GDM1 (cell line): ENCODE results near the gene GREB1.

Experiments
- DNase-seq: peaks from one replicate; lab custom pipeline; 2025; lab: John Stamatoyannopoulos, UW

The GREB1 gene, protein sequence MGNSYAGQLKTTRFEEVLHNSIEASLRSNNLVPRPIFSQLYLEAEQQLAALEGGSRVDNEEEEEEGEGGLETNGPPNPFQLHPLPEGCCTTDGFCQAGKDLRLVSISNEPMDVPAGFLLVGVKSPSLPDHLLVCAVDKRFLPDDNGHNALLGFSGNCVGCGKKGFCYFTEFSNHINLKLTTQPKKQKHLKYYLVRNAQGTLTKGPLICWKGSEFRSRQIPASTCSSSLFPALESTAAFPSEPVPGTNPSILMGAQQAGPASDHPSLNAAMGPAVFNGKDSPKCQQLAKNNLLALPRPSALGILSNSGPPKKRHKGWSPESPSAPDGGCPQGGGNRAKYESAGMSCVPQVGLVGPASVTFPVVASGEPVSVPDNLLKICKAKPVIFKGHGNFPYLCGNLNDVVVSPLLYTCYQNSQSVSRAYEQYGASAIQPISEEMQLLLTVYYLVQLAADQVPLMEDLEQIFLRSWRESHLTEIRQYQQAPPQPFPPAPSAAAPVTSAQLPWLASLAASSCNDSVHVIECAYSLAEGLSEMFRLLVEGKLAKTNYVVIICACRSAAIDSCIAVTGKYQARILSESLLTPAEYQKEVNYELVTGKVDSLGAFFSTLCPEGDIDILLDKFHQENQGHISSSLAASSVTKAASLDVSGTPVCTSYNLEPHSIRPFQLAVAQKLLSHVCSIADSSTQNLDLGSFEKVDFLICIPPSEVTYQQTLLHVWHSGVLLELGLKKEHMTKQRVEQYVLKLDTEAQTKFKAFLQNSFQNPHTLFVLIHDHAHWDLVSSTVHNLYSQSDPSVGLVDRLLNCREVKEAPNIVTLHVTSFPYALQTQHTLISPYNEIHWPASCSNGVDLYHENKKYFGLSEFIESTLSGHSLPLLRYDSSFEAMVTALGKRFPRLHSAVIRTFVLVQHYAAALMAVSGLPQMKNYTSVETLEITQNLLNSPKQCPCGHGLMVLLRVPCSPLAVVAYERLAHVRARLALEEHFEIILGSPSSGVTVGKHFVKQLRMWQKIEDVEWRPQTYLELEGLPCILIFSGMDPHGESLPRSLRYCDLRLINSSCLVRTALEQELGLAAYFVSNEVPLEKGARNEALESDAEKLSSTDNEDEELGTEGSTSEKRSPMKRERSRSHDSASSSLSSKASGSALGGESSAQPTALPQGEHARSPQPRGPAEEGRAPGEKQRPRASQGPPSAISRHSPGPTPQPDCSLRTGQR (N-terminal part only)

GRCh38 chr2:11533278-11534070 is at the start of gene GREB1:
Gene GREB1 (plus strand): TSS chr2:11534045. CDS start chr2:11556615, 22,570 bp downstream.
- no peak for DNase-seq

DNA sequence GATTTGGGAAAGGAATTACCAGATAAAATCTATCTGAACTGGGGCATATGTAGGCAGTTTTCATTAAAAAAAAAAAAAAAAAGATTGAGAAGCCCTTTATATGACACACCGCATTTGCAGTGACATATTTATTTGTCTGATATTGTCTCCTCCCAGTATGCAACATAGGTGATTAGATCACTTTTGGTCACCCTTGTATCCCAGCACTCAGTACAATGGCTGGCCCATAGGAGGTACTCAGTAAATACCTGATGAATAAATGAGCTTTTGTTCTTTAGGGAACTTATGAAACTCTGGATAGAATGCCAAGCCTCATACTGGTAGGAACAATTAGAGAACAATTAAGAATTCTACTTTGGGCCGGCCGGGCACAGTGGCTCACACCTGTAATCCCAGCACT is 45.0 kb upstream of the GREB1 start:
- DNase-seq, result no peak

GRCh38 chr2:11490194-11490593 is 43.7 kb upstream of the GREB1 start:
- DNase-seq, result no peak

GRCh38 chr2:11491348-11491933 is 42.4 kb upstream of the GREB1 start:
- DNase-seq, result no peak

GRCh38 chr2:11492244-11492643 is 41.6 kb upstream of the GREB1 start:
- DNase-seq, result no peak

- no peak for DNase-seq
These were observed 41.1 kb upstream of the GREB1 start for GRCh38 chr2:11492720-11493119.

GRCh38 chr2:11493282-11493681 is 40.6 kb upstream of the GREB1 start:
- DNase-seq, result no peak

DNA sequence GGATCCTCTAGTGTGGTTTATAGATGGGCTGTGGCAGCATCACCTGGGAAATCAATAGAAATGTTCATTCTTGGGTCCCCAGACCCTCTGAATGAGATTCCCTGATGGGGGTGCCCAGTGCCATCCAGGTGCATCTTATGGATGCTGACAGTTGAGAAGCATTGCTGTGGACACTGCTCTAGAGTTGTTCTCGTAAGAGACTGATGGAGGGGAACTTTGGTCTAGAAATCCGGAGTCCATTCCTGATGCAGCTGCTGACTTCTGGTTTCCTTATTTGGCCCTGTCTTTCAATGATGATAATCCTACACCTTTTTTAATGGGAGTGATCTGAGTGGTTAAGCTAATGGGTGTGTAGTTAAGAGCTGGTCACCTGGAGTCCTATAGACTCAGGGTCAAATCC is 39.5 kb upstream of the GREB1 start:
- no peak for DNase-seq

DNA sequence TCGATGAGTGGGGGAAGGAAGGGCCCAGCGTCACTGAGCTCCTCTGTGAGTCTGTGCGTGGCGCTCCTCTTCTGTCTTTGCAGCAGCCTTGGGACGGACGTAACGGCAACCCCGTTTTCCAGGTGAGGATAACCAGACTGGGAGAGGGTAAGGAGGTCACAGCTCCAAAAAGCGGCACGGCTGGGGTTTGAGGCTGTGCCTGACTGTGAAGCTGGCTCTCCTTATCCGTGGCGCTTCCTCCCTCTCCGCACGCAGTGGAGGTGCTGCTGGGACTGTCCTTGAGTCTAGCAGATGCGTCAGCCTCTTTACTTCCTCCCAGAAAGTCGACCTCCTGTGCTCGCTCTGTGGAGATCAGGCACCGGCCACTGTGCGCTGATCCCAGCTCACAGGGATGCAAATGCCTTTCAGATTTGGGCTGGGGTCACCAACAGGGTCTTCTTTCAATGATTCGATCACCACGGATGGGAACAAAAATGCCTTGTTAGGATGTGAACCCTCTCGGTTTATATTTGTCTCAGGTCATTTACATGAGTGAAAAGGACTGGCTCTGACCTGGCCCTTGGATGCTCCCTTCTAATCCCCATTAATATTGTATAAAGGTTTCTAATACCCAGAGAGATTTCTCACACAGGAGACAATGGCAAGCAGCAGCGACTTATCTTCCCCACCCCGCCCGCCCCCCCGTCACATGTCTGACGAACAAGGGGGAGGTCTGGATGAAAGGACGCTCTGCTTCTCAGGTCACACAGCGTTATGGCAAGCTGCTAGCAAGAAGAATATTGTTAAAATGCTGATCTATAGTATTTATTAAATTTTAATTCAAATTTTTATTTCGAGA is 37.8 kb upstream of the GREB1 start:
- DNase-seq, result no peak

DNA sequence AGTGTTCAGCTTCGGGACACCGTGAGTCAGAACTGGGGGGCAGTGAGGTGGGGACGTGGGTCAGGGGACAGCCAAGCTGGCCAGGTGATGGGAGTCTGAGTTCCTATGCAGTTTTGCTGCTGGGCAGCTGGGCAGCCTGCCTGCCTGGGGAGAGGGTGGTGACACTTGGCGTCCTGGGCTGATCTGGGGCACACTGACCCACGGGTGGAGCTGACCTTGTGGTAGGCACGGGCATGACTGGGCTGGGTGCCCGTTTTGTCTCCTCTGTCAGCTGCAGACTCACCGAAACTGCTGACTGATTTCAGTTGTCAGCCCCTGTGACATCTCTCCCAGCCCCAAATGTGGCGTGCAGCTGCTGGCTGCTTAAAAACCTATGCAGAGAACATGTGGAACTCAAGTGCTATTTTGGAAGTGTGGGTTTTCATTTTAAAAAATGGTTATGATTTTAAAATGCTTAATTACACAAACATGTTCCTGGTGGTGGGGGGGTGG is 35.3 kb upstream of the GREB1 start:
- DNase-seq, result no peak

GRCh38 chr2:11499081-11499743 is 34.6 kb upstream of the GREB1 start:
- DNase-seq, result no peak

DNA sequence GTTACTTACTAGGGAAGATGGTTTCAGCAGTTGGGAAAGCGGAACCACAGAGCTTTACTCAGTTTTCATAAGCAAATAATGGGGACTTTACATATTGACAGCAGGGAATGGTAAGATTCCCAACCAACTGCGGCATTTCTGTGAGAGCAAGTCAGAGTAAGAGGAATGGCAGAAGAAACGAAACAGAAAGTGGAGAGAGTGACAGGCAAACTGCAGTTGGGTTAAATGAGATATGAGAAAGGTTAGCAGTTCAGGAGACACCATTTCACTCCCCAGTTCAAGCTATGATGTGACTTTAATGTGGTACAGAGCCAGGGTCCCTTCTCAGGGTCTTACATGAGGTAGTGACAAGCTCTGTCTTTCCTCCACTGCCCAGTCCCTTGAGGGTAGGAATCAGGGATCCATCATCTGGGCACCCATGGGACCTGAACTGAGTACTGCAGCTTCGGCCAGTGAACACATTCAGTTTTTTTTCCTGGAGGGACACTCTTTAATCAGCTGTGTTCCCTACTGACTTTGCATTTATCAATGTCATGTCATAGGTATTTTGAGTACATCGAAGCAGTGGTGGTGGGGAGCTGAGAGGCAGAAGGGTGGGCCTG is 33.0 kb upstream of the GREB1 start:
- no peak for DNase-seq

- DNase-seq, result no peak
These were observed 31.0 kb upstream of the GREB1 start for GRCh38 chr2:11502740-11503292.

GRCh38 chr2:11503354-11503927 is 30.4 kb upstream of the GREB1 start:
- DNase-seq, result no peak

GRCh38 chr2:11505652-11506610 is 27.9 kb upstream of the GREB1 start:
- no peak for DNase-seq

- DNase-seq, result no peak
These were observed 27.3 kb upstream of the GREB1 start for GRCh38 chr2:11506611-11506969.

DNA sequence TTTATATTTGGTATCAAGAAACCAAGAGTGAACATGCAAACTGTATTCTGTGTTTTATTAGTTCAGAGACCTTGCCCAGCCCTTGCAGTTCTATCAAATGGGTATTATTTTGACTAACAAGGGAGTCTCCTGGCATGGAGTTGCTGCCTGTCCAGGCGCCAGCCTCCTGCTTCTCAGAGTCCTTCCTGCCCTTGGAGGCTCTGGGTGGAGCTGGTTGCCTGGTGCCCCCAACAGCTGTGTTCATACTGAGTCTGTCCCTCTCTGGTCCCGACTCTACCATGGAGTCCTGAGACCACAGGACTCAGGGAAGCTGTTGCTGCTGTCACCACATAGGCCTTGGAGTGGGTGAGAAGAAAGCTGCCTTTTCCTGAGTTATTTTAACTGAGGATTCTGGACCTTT is 26.3 kb upstream of the GREB1 start:
- DNase-seq, result no peak
